GM12878 (cell line): Measurements from ENCODE around the gene CLDN6. TPM values are rescaled to one million over a fixed set of nuclear protein-coding genes. Genes with fewer than 3 reads are reported as not detected.

Experiments
- CBX3 ChIP-seq: fragments of 200-600 bp; sonication (generic); IDR thresholded peaks from 2 replicates; pipeline ENCODE4 v1.6.1; 2016; ENCODE audit warnings: low read depth, borderline replicate concordance
- CBX5 ChIP-seq: sonication (generic); IDR thresholded peaks from 2 replicates; pipeline ENCODE4 v1.6.1; 2016; ENCODE audit warnings: low read depth, moderate library complexity, mild to moderate bottlenecking, inconsistent platforms
- CHD4 ChIP-seq: fragments of 200-600 bp; sonication (generic); IDR thresholded peaks from 2 replicates; pipeline ENCODE4 v1.6.1; 2016; ENCODE audit warnings: mild to moderate bottlenecking
- ETV6 ChIP-seq, 2 experiments: fragments of 450-650 bp in 1 of 2; IDR thresholded peaks in 1 of 2; conservative IDR thresholded peaks in 1 of 2; 2 replicates each; pipeline ENCODE4 v1.6.1; 2014; ENCODE audit warnings: antibody characterized with exemption in 1 of 2, borderline replicate concordance in 1 of 2, low read depth in 1 of 2, mild to moderate bottlenecking in 1 of 2, moderate library complexity in 1 of 2
- FOS ChIP-seq: IDR thresholded peaks from 3 replicates; pipeline ENCODE4 v1.6.1; 2011; ENCODE audit warnings: borderline replicate concordance; ENCODE audit not compliant: insufficient read length; ENCODE audit errors: extremely low read depth
- HSF1 ChIP-seq: fragments of 150-350 bp; IDR thresholded peaks from 2 replicates; pipeline ENCODE4 v1.6.1; 2014; ENCODE audit warnings: mild to moderate bottlenecking, low read depth, low read length
- KAT2A ChIP-seq: conservative IDR thresholded peaks from 2 replicates; pipeline ENCODE4 v1.6.1; 2011; ENCODE audit warnings: low read depth, low read length; ENCODE audit not compliant: control insufficient read depth
- KDM1A ChIP-seq: fragments of 200-600 bp; sonication (generic); IDR thresholded peaks from 2 replicates; pipeline ENCODE4 v1.6.1; 2016; ENCODE audit warnings: borderline replicate concordance
- MAX ChIP-seq: IDR thresholded peaks from 2 replicates; pipeline ENCODE4 v1.6.1; 2012; ENCODE audit warnings: low read depth, low read length, improper control_type of control experiment
- MEF2A ChIP-seq: IDR thresholded peaks from 2 replicates; pipeline ENCODE4 v1.6.1; 2011; ENCODE audit warnings: low read depth, mild to moderate bottlenecking, low read length, moderate library complexity; ENCODE audit not compliant: insufficient read depth
- MEF2B ChIP-seq: fragments of 450-650 bp; IDR thresholded peaks from 2 replicates; pipeline ENCODE4 v1.6.1; 2018; ENCODE audit warnings: mild to moderate bottlenecking, moderate library complexity; ENCODE audit not compliant: partially characterized antibody, poor library complexity, severe bottlenecking
- MTA2 ChIP-seq: fragments of 450-650 bp; IDR thresholded peaks from 2 replicates; pipeline ENCODE4 v1.6.1; 2016; ENCODE audit warnings: low read depth, mild to moderate bottlenecking, moderate library complexity
- MTA3 ChIP-seq: IDR thresholded peaks from 2 replicates; pipeline ENCODE4 v1.6.1; 2012; ENCODE audit warnings: low read length, inconsistent platforms, borderline replicate concordance
- POLR2A ChIP-seq: IDR thresholded peaks from 2 replicates; pipeline ENCODE4 v1.6.1; 2011; ENCODE audit warnings: low read depth, mild to moderate bottlenecking, low read length
- POLR2AphosphoS2 ChIP-seq: IDR thresholded peaks from 2 replicates; pipeline ENCODE4 v1.6.1; 2011; ENCODE audit warnings: low read depth, mild to moderate bottlenecking, low read length, improper control_type of control experiment, moderate library complexity
- RAD21 ChIP-seq: IDR thresholded peaks from 2 replicates; pipeline ENCODE4 v1.6.1; 2011; ENCODE audit warnings: mild to moderate bottlenecking, low read depth, low read length, moderate library complexity; ENCODE audit not compliant: insufficient read depth
- RAD51 ChIP-seq: fragments of 450-650 bp; IDR thresholded peaks from 2 replicates; pipeline ENCODE4 v1.6.1; 2016; ENCODE audit warnings: moderate library complexity, mild to moderate bottlenecking, inconsistent platforms
- RB1 ChIP-seq: fragments of 450-650 bp; formaldehyde crosslinking; IDR thresholded peaks from 2 replicates; pipeline ENCODE4 v1.6.1; 2017; ENCODE audit warnings: mild to moderate bottlenecking, borderline replicate concordance
- RCOR1 ChIP-seq: conservative IDR thresholded peaks from 2 replicates; pipeline ENCODE4 v1.6.1; 2012; ENCODE audit warnings: low read depth, low read length, improper control_type of control experiment
- RELB ChIP-seq: fragments of 450-650 bp; IDR thresholded peaks from 2 replicates; pipeline ENCODE4 v1.6.1; 2017; ENCODE audit warnings: low read depth, mild to moderate bottlenecking, moderate library complexity
- SREBF2 ChIP-seq: IDR thresholded peaks from 2 replicates; pipeline ENCODE4 v1.6.1; 2012; ENCODE audit warnings: mild to moderate bottlenecking, low read length
- TCF12 ChIP-seq: IDR thresholded peaks from 2 replicates; pipeline ENCODE4 v1.6.1; 2011; ENCODE audit warnings: low read depth, mild to moderate bottlenecking, low read length
- WRNIP1 ChIP-seq: IDR thresholded peaks from 2 replicates; pipeline ENCODE4 v1.6.1; 2011; ENCODE audit warnings: low read depth, low read length, improper control_type of control experiment, borderline replicate concordance
- YBX1 ChIP-seq: fragments of 450-650 bp; IDR thresholded peaks from 2 replicates; pipeline ENCODE4 v1.6.1; 2016; ENCODE audit warnings: antibody characterized with exemption
- ZNF384 ChIP-seq: IDR thresholded peaks from 2 replicates; pipeline ENCODE4 v1.6.1; 2012; ENCODE audit warnings: low read depth, mild to moderate bottlenecking, low read length, improper control_type of control experiment, borderline replicate concordance
- ZSCAN29 ChIP-seq: fragments of 450-650 bp; IDR thresholded peaks from 2 replicates; pipeline ENCODE4 v1.6.1; 2017; ENCODE audit warnings: mild to moderate bottlenecking, moderate library complexity
- polyA plus RNA-seq, 11 experiments: library from polyadenylated mRNA; depleted of rRNA in 4 of 11; unstranded in 6 of 11; stranded (reverse) in 5 of 11; fragments of >200 nt; fragmentation: Nextera tagmentation in 4 of 11; fragmentation: Illumina TruSeq in 1 of 11; extraction: Ambion mirVana in 4 of 11; extraction: Trizol in 1 of 11; gene quantifications; 1 replicate in 1 of 11; 2 replicates in 10 of 11; pipeline versions ENCODE4 v1.2.1 to v1.2.3, GENCODE V29; 2011 to 2016; ENCODE audit warnings: inconsistent platforms in 2 of 11, missing spikeins in 2 of 11, low read depth in 1 of 11
- total RNA-seq, 4 experiments: library from RNA; depleted of rRNA in 3 of 4; stranded (reverse); fragments of >200 nt in 3 of 4; fragmentation: Illumina TruSeq in 1 of 4; extraction: Trizol in 1 of 4; gene quantifications; 2 replicates each; pipeline versions ENCODE4 v1.2.1 to v1.2.3, GENCODE V29; 2013 to 2021
- TF ChIP-seq, protein P1 (sequence below): IDR thresholded peaks from 2 replicates; pipeline ENCODE4 v1.6.1; 2011; ENCODE audit warnings: borderline replicate concordance, low read depth, mild to moderate bottlenecking, moderate library complexity, low read length; ENCODE audit not compliant: insufficient read depth, poor library complexity, severe bottlenecking

Gene CLDN6
- total and polyA plus RNA-seq, 10 of the 15 experiments (the other 5 are each of a cell fraction or from before 2014, with no cell fraction given) = 0.15 to 0.26 (median 0.23) TPM; not detected in 7

DNA sequence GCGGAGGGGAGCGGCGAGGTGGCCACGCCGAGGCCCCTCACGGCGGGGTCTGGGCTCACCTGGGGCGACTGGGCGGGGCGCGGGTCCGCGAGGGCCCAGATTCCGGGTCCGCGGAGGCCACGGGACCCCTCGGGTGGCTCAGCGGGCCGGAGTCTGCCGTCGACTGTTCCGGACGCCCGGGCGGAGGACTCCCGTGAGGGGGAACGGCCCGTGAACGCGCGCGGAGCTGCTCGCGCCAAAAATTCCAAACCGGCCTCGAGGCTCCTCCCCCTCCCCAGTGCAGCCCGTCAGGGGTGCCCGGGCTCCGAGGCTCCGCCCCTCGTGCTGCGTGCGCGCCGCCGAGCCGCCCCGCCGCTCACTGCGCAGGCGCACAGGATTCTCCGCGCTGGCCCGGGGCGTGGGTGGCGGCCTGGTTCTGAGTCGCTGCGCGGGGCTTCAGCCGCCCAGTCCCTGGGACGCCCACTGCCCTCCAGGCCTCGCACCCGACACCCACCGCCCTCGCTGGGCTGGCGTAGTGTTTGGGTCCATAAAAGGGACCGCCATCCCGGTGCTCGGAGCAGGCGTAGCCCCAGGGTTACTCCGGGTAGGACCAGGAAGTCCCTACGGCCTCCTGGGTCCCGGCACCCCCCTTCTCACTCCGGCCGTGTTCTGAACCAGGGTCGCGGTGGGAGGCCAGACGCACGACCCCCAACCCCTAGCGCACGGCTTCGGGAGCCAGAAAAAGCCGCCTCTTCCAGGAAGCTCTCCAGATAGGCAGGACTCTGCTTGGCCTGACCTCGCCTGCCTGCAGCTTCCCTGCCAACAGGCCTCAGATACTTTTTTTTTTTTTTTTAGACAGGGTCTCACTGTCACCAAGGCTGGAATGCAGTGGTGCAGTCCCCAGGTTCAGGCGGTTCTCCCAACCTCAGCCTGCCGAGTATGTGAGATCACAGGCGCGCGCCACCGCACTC, 37.5 kb downstream of the CLDN6 start, which contains the start of gene PKMYT1 (continued):
- TF ChIP-seq TCF12 (no peak), ZSCAN29 (0 out of 2 replicates have a peak, but pooled peaks have one; percentile 18), KDM1A (no peak), YBX1 (no peak), CHD4 (no peak), POLR2A (peak; percentile 98), RELB (peak; percentile 70), WRNIP1 (no peak), CBX3 (no peak), MEF2A (no peak), MTA3 (no peak), FOS (no peak), CBX5 (no peak), KAT2A (no peak), RCOR1 (no peak), ETV6 (conservative IDR thresholded peaks at IDR 0.05 in 1 of 2, IDR thresholded peaks at IDR 0.05 in 1 of 2; ENCODE audit: borderline replicate concordance in 1 of 2, low read depth in 1 of 2) (no peak), RAD21 (no peak), RAD51 (no peak), MTA2 (no peak), POLR2AphosphoS2 (peak; percentile 79), HSF1 (no peak), MEF2B (peak; percentile 29), MAX (peak; percentile 46; the same call in 1 of the 2 replicates), SREBF2 (no peak), RB1 (peak; percentile 81; the same call in 1 of the 2 replicates), ZNF384 (no peak)
- TF ChIP-seq, protein P1, sequence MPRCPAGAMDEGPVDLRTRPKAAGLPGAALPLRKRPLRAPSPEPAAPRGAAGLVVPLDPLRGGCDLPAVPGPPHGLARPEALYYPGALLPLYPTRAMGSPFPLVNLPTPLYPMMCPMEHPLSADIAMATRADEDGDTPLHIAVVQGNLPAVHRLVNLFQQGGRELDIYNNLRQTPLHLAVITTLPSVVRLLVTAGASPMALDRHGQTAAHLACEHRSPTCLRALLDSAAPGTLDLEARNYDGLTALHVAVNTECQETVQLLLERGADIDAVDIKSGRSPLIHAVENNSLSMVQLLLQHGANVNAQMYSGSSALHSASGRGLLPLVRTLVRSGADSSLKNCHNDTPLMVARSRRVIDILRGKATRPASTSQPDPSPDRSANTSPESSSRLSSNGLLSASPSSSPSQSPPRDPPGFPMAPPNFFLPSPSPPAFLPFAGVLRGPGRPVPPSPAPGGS = no peak
